Thymus (tissue), 11 donors: ENCODE data around the gene CST6. TPM values are rescaled to one million over a fixed set of nuclear protein-coding genes. Genes with fewer than 3 reads are reported as not detected.

Source experiments
- DNase-seq, 9 donors: peaks; one replicate each; pipeline ENCODE4 v3.0.0-alpha.2; 2013; ENCODE audit warnings: low spot score in 9 of 9, low read depth in 6 of 9, missing footprints in 1 of 9
- H3K27ac ChIP-seq, 2 donors: one replicate each; pipeline ENCODE4 v1.5.1; 2013; ENCODE audit warnings: control low read depth in 1 of 2, low read depth in 1 of 2, low read length in 1 of 2, mild to moderate bottlenecking in 1 of 2, moderate library complexity in 1 of 2
- H3K27me3 ChIP-seq, 2 donors: one replicate each; pipeline ENCODE4 v1.5.1; 2013; ENCODE audit warnings: low read length in 1 of 2; ENCODE audit not compliant: control insufficient read depth in 2 of 2, insufficient read depth in 1 of 2
- H3K36me3 ChIP-seq, 2 donors: one replicate each; pipeline ENCODE4 v1.5.1; 2013; ENCODE audit warnings: low read length in 1 of 2, mild to moderate bottlenecking in 1 of 2, moderate library complexity in 1 of 2; ENCODE audit not compliant: control insufficient read depth in 2 of 2, insufficient read depth in 2 of 2
- H3K4me1 ChIP-seq, 2 donors: one replicate each; pipeline ENCODE4 v1.5.1; 2013; ENCODE audit warnings: low read length in 2 of 2; ENCODE audit not compliant: control insufficient read depth in 2 of 2, insufficient read depth in 2 of 2
- H3K4me3 ChIP-seq, 2 donors: one replicate each; pipeline ENCODE4 v1.5.1; 2013; ENCODE audit warnings: low read length in 2 of 2, control low read depth in 1 of 2, mild to moderate bottlenecking in 1 of 2
- H3K9me3 ChIP-seq, 2 donors: one replicate each; pipeline ENCODE4 v1.5.1; 2013; ENCODE audit warnings: low read length in 1 of 2, mild to moderate bottlenecking in 1 of 2; ENCODE audit not compliant: control insufficient read depth in 2 of 2, insufficient read depth in 1 of 2
- WGBS: extraction: QIAGEN DNeasy Blood & Tissue Kit; methylation state at CpG from one replicate; pipeline ENCODE4 v1.1.7; 2013; 5-methylcytosine and 5-hydroxymethylcytosine counted together
- polyA plus RNA-seq: library from polyadenylated mRNA; stranded (reverse); fragments of 200-250 nt; gene quantifications from one replicate; pipeline ENCODE4 v1.2.3, GENCODE V29; 2013
- total RNA-seq: library from RNA; stranded (reverse); fragments of 120-200 nt; gene quantifications from one replicate; pipeline ENCODE4 v1.2.4, GENCODE V29; 2013
- donor health status: healthy.

CST6 gene
- total and polyA plus RNA-seq, 2 donors, result 0.66 to 23.0 TPM

DNA sequence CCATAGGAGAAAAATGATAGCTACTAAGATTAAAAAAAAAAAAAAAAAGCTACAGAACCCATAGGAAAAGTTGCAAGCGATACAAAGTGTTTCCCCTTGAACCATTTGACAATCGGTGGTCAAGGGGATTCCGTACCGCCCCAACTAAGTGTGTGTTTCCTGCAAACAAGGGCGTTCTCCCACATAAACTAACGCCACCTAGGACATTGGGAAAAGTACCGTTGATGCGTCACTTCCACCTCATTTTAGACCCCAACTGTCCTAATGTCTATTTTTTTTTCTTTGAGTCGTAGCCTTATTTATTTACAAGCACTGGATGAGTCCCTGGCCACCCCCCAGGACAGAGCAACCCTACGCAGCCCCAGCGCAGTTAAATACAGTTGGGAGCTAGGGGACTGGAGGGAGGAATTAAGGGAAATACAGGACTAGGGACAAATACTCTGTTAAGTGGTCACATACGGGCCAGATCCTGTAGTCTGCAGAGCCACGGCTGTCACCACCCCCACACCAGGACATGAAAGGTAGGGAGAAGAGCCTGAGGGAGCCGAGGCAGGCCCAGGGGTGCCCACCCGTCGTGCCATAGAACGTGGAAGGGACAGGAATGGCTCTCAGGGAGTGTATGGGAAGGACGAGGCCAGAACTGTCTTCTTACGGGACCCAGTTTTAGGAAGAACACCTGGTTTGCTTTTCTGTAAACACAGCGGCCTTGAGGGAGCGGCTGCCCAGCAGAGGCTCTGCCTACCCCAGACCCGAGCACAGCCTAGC is 28.8 kb upstream of the CST6 start:
- H3K36me3 ChIP-seq, result peaks cover 21% of the 10 kb centered on the region in 2 donors
- DNase-seq, result no peak

DNA sequence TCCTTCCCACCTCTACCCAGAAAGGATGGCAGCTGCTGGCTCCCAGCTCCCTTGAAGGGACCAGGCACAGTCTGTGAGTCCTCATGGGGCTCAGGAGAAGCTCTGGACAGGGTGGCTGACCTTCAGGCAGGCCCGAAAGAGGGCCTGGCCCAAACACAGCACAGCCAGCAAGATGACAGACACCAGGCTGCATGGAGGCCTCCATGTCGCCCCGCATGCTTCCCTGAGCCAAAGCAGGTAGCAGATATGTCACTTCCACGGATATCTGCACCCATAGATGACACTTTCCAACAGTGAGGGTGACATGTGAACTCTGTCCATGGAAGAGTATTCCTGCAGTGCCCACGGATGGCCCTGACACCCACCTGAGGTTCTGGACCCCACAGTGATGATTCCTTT is 28.2 kb upstream of the CST6 start:
- Histone ChIP-seq H3K27ac (no peak overlapping the region), H3K27me3 (no peaks in the 10 kb centered on the region), H3K4me3 (no peak overlapping the region), H3K9me3 (no peaks in the 10 kb centered on the region), H3K36me3 (peaks cover 15% of the 10 kb centered on the region in 2 donors), H3K4me1 (no peaks in the 10 kb centered on the region)
- DNase-seq, result no peak
- 97% methylated on average over 5 of the region's 5 CpGs for WGBS

More for the DNA sequence above, 28.8 kb upstream of the CST6 start:
- H3K27ac ChIP-seq, result no peak overlapping the region
- H3K4me3 ChIP-seq, result no peak overlapping the region
- no peaks in the 10 kb centered on the region for H3K27me3 ChIP-seq
- WGBS, result 91% methylated on average over 22 of the region's 22 CpGs
- H3K4me1 ChIP-seq, result no peaks in the 10 kb centered on the region
- H3K9me3 ChIP-seq, result no peaks in the 10 kb centered on the region

DNA sequence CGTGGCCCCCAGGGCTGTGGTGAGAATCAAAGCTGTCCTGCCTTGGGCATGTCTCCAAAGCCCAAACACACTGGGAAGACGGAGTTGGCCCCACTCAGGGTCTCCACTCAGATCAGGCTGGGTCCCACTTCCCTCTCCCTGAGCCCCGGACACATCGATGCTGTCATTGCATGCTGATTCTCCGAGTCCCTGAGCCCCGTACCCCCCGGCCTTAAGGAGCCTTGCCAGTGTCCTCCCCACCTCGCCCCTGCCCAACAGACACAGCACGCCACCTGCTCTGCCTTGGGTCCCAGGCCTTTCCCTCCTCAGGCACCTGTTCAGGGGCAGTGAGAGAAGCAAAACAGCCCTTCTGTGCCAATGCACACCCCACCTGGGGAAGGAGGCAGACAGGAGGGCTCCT is 24.5 kb upstream of the CST6 start:
- Histone ChIP-seq H3K4me3 (no peak overlapping the region), H3K27ac (no peak overlapping the region), H3K36me3 (peaks cover 0 to 6% of the 10 kb centered on the region in 2 donors), H3K4me1 (peaks cover 2 to 3% of the 10 kb centered on the region in 2 donors), H3K27me3 (no peaks in the 10 kb centered on the region), H3K9me3 (no peaks in the 10 kb centered on the region)
- WGBS, result 84% methylated on average over 9 of the region's 9 CpGs
- no peak for DNase-seq

DNA sequence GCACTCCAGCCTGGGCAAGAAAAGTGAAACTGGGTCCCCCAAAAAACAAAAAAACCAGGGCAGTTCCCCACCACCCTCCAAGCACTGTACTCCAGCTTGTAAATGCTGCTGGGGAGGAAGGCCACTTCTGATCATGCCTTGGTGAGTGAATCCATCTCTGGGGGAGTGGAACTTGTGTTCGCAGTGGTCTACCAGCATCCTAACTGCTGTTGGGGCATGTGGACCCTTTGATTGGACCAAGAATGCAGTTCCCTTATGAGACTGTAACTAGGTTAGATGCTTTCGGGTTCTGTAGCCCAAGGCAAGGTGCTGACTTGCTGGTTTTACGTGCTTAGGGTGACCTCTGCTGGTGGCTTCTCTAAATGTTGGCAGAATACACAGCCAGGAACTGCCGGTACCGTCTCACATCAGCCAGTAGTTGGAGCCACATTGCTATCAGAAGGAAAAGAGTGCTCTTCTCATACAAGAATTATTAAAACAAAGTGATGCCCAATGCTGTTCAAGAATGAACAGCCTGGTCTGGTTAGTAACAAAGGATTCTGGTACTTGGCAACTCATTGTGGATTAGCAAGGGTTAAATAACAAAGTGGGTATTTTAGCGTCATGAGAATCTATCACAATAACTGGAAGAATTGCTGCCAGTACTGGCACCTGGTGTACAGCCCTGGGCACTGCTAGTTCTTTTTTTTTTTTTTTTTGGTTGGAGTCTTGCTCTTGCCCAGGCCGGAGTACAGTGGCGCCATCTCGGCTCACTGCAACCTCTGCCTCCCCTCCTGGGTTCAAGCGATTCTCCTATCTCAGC is 22.8 kb upstream of the CST6 start:
- H3K4me1 ChIP-seq, result peaks cover 2 to 3% of the 10 kb centered on the region in 2 donors
- H3K27ac ChIP-seq, result peak overlapping the region; percentile 3 to 21
- peaks cover 0 to 3% of the 10 kb centered on the region in 2 donors for H3K36me3 ChIP-seq
- WGBS, result 22% methylated on average over 10 of the region's 10 CpGs
- no peaks in the 10 kb centered on the region for H3K27me3 ChIP-seq
- H3K9me3 ChIP-seq, result no peaks in the 10 kb centered on the region
- no peak overlapping the region for H3K4me3 ChIP-seq
- DNase-seq, result peak; percentile 82 to 99 (median 98)

DNA sequence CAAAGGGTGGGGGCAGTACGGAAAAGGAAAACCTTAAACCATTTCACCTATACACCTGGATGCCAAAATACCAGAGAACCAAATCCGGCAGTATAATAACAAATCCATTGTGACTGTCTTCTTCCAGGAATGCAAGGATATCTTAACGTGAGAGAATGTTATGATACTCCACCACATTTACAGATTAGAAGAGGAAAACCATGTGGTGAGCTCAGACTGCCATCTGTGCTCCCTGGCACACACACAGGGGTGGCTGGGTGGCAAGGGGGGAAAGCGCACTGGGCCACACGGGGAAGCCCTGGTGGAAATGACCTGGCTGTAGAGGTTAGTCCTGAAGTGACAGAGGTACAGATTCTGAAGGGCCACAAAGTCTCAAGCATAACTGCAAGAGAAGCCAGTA is 19.8 kb upstream of the CST6 start:
- 97% methylated on average over 5 of the region's 5 CpGs for WGBS

DNA sequence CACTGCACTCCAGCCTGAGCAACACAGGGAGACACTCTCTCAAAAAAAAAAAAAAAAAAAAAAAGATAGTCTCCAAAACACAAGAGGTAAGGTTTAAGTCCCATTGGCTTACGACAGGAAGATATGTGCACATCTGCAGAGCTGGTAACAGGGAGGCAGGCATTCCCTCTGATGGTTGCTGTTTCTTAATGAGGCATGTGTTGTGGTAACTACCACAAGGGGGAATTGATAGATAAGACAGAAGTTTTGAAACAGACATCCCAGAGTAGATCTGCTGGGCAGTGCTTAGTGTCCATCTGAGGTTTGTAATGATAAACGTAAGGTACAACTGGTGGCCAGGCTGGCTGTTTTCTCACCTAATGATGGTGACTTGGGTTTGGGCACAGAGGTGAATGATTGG is 14.5 kb upstream of the CST6 start:
- peaks cover 39 to 43% of the 10 kb centered on the region in 2 donors for H3K36me3 ChIP-seq
- H3K4me3 ChIP-seq, result no peak overlapping the region
- H3K27ac ChIP-seq, result no peak overlapping the region
- WGBS, result 96% methylated on average over 2 of the region's 2 CpGs
- H3K9me3 ChIP-seq, result peaks cover 0 to 7% of the 10 kb centered on the region in 2 donors
- peaks cover 0 to 13% of the 10 kb centered on the region in 2 donors for H3K4me1 ChIP-seq
- DNase-seq, result no peak
- no peaks in the 10 kb centered on the region for H3K27me3 ChIP-seq

More for the DNA sequence above, 19.8 kb upstream of the CST6 start:
- peaks cover 2 to 3% of the 10 kb centered on the region in 2 donors for H3K4me1 ChIP-seq
- H3K27me3 ChIP-seq, result no peaks in the 10 kb centered on the region
- no peak overlapping the region for H3K27ac ChIP-seq
- no peaks in the 10 kb centered on the region for H3K9me3 ChIP-seq
- H3K36me3 ChIP-seq, result peaks cover 10 to 11% of the 10 kb centered on the region in 2 donors
- no peak overlapping the region for H3K4me3 ChIP-seq
- no peak for DNase-seq

DNA sequence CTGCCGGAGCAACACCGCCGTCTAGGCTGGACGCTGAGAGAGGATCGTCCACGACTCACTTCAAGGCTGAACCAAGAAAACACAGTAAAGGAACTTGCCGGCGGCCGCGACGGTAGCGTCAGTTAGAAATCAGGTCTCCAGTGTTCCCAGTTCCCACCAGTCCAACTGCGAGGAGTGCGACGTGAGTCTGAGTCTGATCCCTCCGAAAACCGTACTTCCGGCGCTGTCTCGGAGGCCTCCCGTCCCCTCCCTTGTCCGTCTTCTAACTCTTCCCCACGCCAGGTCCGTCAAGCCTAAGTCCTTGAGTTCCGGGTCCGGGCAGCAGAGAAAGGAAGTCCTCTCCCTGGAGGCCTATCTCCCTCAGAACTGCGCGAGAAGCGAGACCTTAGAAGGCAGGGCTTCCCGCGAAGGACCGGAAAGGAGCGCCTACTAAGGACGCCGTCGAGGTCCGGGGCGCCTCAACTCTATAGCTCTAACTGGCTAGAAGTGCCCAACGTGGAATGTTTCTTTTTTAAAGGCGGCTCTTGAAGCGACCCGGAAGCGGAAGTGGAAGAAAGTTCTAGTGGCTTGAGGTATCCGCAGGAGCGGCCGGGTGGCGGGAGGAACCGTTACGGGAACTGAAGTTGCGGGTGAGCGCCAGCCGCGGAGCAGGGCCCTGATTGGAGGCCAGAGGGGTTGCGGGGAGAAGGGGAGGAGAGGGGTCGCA is 9.7 kb upstream of the CST6 start, which contains the start of the genes BANF1 and EIF1AD:
Gene BANF1, plus strand, starts transcription at position 562 of the 706 bp plus-strand sequence. CDS start 748 bp downstream, outside the sequence.
Gene EIF1AD, minus strand, starts transcription at position 216 of the 706 bp plus-strand sequence. CDS start 1,768 bp downstream, outside the sequence.
- under 1% methylated on average over 55 of the region's 55 CpGs for WGBS
- Histone ChIP-seq H3K9me3 (peaks cover 0 to 7% of the 10 kb centered on the region in 2 donors), H3K27ac (peak within 1 kb of the TSS; percentile 94 to 98), H3K36me3 (peaks cover 51 to 53% of the 10 kb centered on the region in 2 donors), H3K4me1 (peaks cover 5 to 33% of the 10 kb centered on the region in 2 donors), H3K4me3 (peak within 1 kb of the TSS; percentile 75 to 86), H3K27me3 (no peaks in the 10 kb centered on the region)
- DNase-seq, result peak; percentile 92 to 98 (median 95)

DNA sequence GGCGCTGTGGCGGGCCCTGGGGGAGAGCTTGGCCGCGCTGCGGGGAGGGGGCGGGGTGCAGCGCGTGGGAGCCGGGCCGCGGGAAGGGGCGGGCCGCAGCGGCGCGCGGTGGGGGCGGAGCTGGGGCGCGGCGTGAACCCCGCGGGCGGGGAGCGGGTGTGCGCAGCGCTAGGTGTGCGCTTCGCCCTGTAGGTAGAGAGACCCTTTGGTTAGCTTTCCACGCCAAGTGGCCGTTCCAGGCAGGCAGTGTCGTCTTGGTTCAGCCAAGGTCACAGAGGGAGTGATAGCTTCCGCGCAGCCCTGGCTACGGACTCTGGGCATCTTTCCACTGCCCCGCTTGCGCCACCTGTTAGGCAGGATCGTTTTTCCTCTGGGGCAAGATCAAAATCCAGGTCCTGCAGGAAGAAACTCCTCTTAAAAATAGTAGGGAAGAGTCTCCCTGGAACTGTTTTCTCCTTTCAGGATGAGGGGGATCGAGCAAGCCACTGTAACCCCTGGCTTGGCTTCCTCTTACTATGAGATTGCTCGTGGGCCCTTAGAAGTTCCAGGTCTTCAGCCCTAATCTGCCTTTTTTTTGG is 9.1 kb upstream of the CST6 start:
- DNase-seq, result peak in 1 of 9 donors; percentile 18
- peak overlapping the region; percentile 75 to 86 for H3K4me3 ChIP-seq
- peaks cover 45 to 46% of the 10 kb centered on the region in 2 donors for H3K36me3 ChIP-seq
- H3K27ac ChIP-seq, result peak overlapping the region; percentile 94 to 98
- peaks cover 5 to 39% of the 10 kb centered on the region in 2 donors for H3K4me1 ChIP-seq
- whole genome bisulfite sequencing, result under 1% methylated on average over 40 of the region's 40 CpGs
- peaks cover 0 to 7% of the 10 kb centered on the region in 2 donors for H3K9me3 ChIP-seq
- no peaks in the 10 kb centered on the region for H3K27me3 ChIP-seq
